Prostate gland (tissue), 2 donors: ENCODE measurements around the gene CALML3.

ENCODE experiments used
- CTCF ChIP-seq, 4 experiments: fragments of 200-600 bp in 2 of 4; fragments of 450-650 bp in 2 of 4; sonication (generic) in 2 of 4; IDR thresholded peaks; 1 replicate in 3 of 4; 2 replicates in 1 of 4; pipeline ENCODE4 v1.5.1; 2016 to 2019; ENCODE audit warnings: antibody characterized with exemption in 4 of 4, mild to moderate bottlenecking in 2 of 4, moderate library complexity in 2 of 4
- POLR2A ChIP-seq: fragments of 450-650 bp; IDR thresholded peaks from one replicate; pipeline ENCODE4 v1.6.1; 2016; ENCODE audit warnings: antibody characterized with exemption, mild to moderate bottlenecking

- TF ChIP-seq CTCF (IDR thresholded peaks at IDR 0.05) (no peak), POLR2A (no peak)
These were observed 39.5 kb upstream of the CALML3 start for GRCh38 chr10:5485290-5485689.
